GM12892 (cell line): Measurements from ENCODE around the gene PURB.

Experiments
- POLR2A ChIP-seq: IDR thresholded peaks from 2 replicates; pipeline ENCODE4 v1.6.1; 2011; ENCODE audit warnings: low read depth, low read length, control low read depth
- POLR2AphosphoS5 ChIP-seq: IDR thresholded peaks from 2 replicates; pipeline ENCODE4 v1.6.1; 2011; ENCODE audit warnings: low read depth, low read length, control low read depth

DNA sequence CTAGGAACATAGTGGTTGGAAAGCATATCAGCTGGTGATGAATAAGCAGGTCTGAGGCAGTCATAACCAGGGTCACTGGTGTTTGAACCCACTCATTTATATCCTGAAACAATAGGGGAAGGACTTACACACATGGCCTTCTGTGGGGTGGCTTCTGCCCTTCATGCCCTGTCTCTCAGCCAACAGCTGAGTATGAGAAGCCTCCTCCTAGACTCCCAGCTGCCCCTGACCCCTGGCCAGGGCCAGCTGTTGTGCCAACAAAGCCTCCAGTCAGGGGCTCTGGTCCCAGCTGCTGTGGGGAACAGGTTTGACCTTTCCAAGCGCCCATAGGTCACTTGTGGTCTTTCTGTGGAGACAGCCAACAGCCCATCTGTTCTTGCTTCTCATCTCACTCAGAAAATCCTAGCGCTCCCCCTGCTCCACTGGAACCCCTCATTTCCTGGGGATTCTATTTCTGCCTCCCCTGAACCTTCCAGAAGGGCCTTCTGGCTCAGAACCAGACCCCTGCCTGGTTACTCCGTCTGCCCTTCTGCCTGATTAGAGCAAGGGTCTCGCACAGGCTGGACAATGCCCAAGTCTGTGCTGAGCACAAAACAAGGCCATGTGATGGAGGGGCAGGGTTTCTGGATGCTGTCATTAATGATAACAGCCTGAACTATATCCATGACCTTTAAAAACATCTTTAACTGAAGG, 9.7 kb upstream of the PURB start:
- TF ChIP-seq POLR2A (no peak), POLR2AphosphoS5 (no peak)
